Nephron (organoid): Measurements from ENCODE around the gene EDEM2.
A peak's percentile ranks its signal among the peaks of the same experiment; 100 is the strongest.
"Not testable (repeated sequence)": the region's sequence is repeated elsewhere in the genome, so short reads cannot be mapped to it uniquely, and the experiment has no call there.

Source experiments
- H3K27ac Mint-ChIP-seq, 3 experiments: 2 replicates each; pipeline ENCODE4 v1.8.0; 2020; ENCODE audit warnings: mixed read lengths in 3 of 3, mild to moderate bottlenecking in 2 of 3, moderate library complexity in 1 of 3
- H3K27me3 Mint-ChIP-seq: 2 replicates; pipeline ENCODE4 v1.8.0; 2021; ENCODE audit warnings: low read depth, mild to moderate bottlenecking, moderate library complexity, mixed read lengths
- H3K36me3 Mint-ChIP-seq: 2 replicates; pipeline ENCODE4 v1.8.0; 2020; ENCODE audit warnings: low read depth, mixed read lengths
- H3K4me1 Mint-ChIP-seq: 2 replicates; pipeline ENCODE4 v1.8.0; 2020; ENCODE audit warnings: mixed read lengths
- H3K4me3 Mint-ChIP-seq, 3 experiments: 2 replicates each; pipeline ENCODE4 v1.8.0; 2020; ENCODE audit warnings: mild to moderate bottlenecking in 3 of 3, mixed read lengths in 3 of 3, moderate library complexity in 2 of 3
- H3K9me3 Mint-ChIP-seq: 2 replicates; pipeline ENCODE4 v1.8.0; 2020; ENCODE audit warnings: mixed read lengths
- TF ChIP-seq, protein P1 (sequence below), 3 experiments: fragments of 200-600 bp; sonication (generic); IDR thresholded peaks; one replicate each; pipeline ENCODE4 v1.5.0; 2021; ENCODE audit warnings: antibody characterized with exemption in 3 of 3; ENCODE audit not compliant: unreplicated experiment in 3 of 3

EDEM2 gene

DNA sequence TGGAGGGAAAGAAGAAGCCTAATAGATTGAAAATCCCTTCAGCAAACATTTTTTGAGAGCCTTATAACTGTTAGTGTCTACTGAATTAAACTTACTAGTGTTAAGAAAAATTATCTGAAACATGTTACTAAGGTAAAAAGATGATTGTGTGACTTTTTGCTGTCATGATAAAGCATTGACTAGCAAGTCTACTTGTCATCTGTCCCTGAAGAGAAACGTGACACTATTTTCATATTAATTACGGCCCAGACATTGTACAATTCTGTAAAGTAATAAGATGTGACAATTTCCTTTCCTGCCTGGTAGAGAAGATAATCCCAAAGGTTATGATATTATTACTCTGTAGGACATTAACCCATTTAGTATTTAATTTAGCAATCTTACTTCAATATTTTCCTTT lies 8.8 kb upstream of the EDEM2 start:
- no peak overlapping the region for H3K4me3 Mint-ChIP-seq
- TF ChIP-seq, protein P1, sequence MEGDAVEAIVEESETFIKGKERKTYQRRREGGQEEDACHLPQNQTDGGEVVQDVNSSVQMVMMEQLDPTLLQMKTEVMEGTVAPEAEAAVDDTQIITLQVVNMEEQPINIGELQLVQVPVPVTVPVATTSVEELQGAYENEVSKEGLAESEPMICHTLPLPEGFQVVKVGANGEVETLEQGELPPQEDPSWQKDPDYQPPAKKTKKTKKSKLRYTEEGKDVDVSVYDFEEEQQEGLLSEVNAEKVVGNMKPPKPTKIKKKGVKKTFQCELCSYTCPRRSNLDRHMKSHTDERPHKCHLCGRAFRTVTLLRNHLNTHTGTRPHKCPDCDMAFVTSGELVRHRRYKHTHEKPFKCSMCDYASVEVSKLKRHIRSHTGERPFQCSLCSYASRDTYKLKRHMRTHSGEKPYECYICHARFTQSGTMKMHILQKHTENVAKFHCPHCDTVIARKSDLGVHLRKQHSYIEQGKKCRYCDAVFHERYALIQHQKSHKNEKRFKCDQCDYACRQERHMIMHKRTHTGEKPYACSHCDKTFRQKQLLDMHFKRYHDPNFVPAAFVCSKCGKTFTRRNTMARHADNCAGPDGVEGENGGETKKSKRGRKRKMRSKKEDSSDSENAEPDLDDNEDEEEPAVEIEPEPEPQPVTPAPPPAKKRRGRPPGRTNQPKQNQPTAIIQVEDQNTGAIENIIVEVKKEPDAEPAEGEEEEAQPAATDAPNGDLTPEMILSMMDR (IDR thresholded peaks at IDR 0.05; ENCODE audit: unreplicated experiment in 3 of 3): no peak
- H3K4me1 Mint-ChIP-seq: no peaks in the 10 kb centered on the region
- H3K36me3 Mint-ChIP-seq: no peaks in the 10 kb centered on the region
- H3K9me3 Mint-ChIP-seq: no peaks in the 10 kb centered on the region
- no peak overlapping the region for H3K27ac Mint-ChIP-seq
- no peaks in the 10 kb centered on the region for H3K27me3 Mint-ChIP-seq

DNA sequence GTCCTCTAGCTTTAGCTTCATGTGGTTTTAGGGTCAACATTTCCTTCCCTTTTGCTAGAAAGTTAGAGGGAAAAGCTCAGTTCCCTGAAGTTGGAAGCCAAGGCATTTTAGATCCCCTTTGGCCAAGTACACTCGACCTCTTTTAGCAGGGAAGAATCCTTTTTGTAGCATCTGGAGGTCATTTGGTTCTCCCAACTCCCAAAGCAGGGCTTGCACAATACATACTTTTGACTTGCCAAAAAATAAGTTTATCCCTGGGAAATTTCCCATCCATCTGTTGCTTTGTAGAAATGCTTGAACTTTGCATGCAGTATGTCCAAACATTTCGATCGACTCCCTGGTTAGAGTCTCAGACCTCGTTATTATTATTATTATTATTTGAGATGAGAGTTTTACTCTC lies 4.6 kb upstream of the EDEM2 start:
- TF ChIP-seq, protein P1 (IDR thresholded peaks at IDR 0.05; ENCODE audit: unreplicated experiment in 3 of 3): no peak
- no peaks in the 10 kb centered on the region for H3K9me3 Mint-ChIP-seq
- H3K27me3 Mint-ChIP-seq: no peaks in the 10 kb centered on the region
- H3K27ac Mint-ChIP-seq: peak overlapping the region in 1 of 3 experiments; percentile 11
- no peak overlapping the region for H3K4me3 Mint-ChIP-seq
- no peaks in the 10 kb centered on the region for H3K36me3 Mint-ChIP-seq
- peaks cover 15% of the 10 kb centered on the region for H3K4me1 Mint-ChIP-seq

DNA sequence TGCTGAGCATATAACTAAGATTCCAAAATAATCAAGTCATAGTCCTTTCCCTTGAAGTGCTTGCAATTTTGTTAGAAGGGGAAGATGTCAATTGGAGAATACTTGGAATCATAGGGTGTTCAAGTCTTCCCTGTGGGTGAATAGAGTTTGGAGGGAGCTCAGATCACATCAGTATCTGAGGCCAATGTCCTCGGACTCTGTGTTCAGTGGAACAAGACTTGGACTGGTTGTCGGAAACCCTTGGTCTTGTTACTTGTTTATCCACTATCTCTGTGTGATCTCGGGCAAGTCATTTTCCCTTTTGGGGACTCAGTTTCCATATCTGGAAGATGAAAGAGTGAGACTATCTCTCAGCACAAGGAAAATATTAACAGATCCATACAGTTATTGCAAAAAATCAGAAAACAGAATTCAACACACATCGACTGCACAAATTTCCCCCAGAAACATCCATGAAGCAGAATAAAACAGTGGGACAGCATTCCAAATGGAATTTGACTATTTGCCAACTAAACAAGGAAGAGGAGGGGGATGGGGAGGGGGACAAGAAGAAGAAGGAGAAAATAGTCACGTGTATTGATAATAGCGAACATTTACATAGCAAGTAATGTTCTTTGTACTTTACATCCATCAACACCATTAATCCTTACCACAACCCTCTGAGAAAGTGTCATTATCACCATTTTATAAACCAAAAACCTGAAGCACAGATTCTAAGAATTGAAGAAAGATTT lies 3.9 kb upstream of the EDEM2 start:
- Mint-ChIP-seq H3K27ac (peak overlapping the region in 1 of 3 experiments; percentile 11), H3K4me3 (no peak overlapping the region), H3K36me3 (no peaks in the 10 kb centered on the region), H3K9me3 (no peaks in the 10 kb centered on the region), H3K4me1 (peaks cover 19% of the 10 kb centered on the region), H3K27me3 (no peaks in the 10 kb centered on the region)
- TF ChIP-seq, protein P1 (IDR thresholded peaks at IDR 0.05; ENCODE audit: unreplicated experiment in 3 of 3): no peak

DNA sequence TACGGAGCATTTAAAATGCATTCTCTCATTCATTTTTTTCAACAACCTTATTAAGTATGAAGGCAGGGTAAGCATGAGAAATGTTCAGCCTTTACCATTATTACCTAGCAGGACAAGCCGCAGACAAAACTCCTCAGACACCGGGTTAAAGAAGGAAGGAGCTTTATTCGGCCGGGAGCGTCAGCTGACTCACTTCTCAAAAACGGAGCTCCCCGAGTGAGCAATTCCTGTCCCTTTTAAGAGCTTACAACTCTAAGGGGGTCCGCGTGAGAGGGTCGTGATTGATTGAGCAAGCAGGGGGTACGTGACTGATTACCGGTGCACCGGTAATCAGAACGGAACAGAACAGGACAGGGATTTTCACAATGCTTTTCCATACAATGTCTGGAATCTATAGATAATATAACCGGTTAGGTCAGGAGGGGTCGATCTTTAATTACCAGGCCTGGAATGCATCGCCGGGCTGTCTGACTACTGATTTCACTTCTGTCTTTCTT lies 487 bp upstream of the EDEM2 start:
- H3K4me1 Mint-ChIP-seq: peaks cover 27% of the 10 kb centered on the region
- not testable (repeated sequence) for H3K36me3 Mint-ChIP-seq, H3K27me3 Mint-ChIP-seq, H3K9me3 Mint-ChIP-seq
- peak overlapping the region; percentile 87 to 97 (median 95) for H3K4me3 Mint-ChIP-seq
- H3K27ac Mint-ChIP-seq: peak overlapping the region; percentile 65 to 95 (median 90)

DNA sequence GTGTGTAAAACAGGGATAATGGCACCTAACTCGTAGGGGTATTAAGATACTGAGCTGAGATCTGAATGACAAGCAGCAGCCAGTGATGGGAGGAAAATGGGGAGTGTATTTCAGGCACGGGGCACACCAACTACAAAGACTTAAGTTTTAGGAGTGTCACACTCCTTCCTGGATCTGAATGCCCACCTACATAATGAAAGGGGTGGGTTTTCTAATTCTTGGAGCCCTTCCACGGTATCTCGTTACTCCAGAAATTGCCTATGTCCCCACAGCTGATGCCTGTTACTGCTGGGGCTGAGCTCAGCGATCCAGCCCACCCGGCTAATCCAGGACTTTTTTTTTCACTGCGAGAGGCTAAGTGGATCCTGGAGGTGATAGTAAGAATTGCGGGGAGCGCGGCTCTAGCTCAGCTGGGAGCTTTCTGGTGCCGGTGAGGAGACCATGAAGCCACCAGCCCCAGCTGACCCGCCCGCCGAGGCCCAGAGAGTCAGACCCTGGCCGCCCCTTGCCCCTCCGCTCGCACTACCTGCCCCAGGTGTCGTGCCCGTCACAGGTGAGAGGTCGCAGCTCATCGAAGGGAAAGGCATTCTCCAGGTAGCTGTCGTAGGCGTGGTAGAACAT lies 727 bp downstream of the EDEM2 start:
- TF ChIP-seq, protein P1 (IDR thresholded peaks at IDR 0.05; ENCODE audit: unreplicated experiment in 3 of 3): no peak
- peak overlapping the region; percentile 65 to 95 (median 90) for H3K27ac Mint-ChIP-seq
- H3K4me1 Mint-ChIP-seq: peaks cover 27% of the 10 kb centered on the region
- H3K9me3 Mint-ChIP-seq: no peaks in the 10 kb centered on the region
- no peaks in the 10 kb centered on the region for H3K27me3 Mint-ChIP-seq
- H3K4me3 Mint-ChIP-seq: peak overlapping the region; percentile 87 to 97 (median 95)
- H3K36me3 Mint-ChIP-seq: peaks cover 2% of the 10 kb centered on the region

DNA sequence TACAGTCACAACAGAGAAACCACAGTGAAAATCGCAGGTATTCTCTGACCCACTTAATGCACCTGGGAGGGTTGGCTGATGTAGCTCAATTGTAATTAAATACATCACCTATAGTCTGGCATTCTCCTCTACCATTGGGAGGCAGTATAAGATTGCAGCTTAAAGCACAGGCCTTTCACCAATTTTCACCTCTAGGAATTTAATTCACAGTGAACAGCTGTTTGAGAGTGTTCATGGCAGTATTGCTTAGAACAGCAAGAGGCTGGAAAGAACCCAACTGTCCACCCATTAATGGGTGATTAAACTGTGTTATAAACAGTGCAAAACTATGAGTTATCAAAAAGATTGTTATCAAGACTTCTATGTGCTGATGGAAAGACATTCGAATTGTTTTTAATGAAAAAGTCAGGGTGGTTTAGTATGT lies 2.0 kb downstream of the EDEM2 start:
- Mint-ChIP-seq H3K9me3 (no peaks in the 10 kb centered on the region), H3K4me3 (peak overlapping the region; percentile 79 to 87 (median 79)), H3K27me3 (no peaks in the 10 kb centered on the region), H3K27ac (peak overlapping the region; percentile 5 to 90 (median 72)), H3K4me1 (peaks cover 27% of the 10 kb centered on the region), H3K36me3 (peaks cover 5% of the 10 kb centered on the region)
- TF ChIP-seq, protein P1 (IDR thresholded peaks at IDR 0.05; ENCODE audit: unreplicated experiment in 3 of 3): peak; percentile 67 to 81 (median 76)
